Activated CD4-positive, alpha-beta T cell treated with anti-CD3 and anti-CD28 coated beads for 4 hours (primary cell): ENCODE data around the gene C16orf86.

Experiments used
- DNase-seq, 2 donors: peaks; one replicate each; pipeline ENCODE4 v3.0.0-alpha.2; 2020

C16orf86 gene

DNA sequence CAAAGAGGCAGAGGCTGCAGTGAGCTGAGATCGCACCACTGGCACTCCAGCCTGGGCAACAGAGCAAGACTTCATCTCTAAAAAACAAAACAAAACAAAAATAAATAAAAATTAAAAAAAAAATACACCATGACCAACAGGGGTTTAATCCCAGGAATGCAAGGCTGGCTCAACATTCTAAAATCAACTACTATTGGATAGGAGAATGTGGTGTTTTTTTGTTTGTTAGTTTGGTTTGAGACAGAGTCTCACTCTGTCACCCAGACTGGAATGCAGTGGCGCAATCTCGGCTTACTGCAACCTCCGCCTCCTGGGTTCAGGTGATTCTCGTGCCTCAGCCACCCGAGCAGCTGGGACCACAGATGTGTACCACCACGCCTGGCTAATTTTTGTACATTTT is 32.7 kb downstream of the C16orf86 start:
- no peak for DNase-seq

DNA sequence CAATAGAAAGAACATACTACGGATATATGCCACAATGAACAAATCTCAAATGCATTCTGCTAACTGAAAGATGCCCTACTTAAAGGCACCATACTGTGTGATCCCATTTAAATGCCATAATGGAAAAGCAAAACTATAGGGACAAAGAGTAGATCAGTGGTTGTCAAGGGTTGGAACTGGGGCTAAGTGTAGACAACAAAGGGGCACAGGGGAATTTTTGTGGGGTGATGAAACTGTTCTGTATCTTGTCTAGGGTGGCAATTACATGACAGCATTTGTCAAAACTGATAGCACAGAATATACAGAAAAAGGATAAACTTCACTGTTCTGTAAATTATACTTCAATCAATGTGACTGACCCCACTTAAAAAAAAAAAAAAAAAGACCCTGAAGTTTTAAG is 34.8 kb downstream of the C16orf86 start:
- no peak for DNase-seq

DNA sequence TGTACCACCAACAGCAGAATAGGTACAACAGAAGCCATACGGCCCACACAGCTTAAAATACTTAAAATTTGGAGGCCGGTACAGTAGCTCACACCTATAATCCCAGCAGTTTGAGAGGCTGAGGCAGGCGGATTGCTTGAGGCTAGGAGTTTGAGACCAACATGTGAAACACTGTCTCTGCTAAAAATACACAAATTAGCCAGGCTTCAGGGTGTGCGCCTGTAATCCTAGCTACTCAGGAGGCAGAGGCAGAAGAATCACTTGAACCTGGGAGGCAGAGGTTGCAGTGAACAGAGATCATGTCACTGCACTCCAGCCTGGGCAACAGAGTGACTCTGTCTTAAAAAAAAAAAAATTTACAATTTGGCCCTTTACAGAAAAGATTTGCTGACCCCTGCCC is 35.5 kb downstream of the C16orf86 start:
- DNase-seq: no peak

DNA sequence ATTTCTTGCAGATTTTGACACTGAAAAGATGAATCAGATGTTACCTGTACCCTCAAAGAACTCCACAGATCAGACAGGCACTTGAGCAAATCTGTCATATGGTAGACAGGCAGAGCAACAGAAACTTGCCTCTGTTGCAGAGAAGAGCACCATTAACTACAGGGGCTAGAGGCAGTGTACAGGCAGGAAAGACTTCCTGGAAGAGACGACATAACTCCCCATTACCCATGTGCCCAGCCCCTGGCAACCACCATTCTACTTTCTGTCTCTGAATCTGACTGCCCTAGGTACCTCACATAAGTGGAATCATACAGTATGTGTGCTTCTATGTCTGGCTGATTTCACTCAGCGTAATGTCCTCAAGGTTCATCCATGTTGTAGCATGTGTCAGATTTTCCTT is 37.0 kb downstream of the C16orf86 start:
- no peak for DNase-seq

DNA sequence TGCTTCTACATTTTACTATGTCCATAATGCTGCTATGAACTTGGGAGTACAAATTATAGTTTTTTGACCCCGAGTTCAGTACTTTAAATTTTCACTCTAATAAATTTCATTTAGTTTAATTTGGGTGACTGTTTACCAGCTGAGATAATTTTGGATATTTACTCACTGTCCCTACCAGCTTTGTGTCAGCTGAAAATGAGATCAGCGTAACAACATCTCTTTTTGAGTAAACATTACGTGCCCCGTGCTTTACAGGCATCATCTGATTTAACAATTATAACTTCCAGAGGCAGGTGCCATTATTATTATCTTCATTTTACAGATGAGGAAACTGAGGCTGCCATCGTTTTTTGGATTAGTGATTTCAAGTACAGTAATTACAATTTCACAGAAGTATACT is 37.5 kb downstream of the C16orf86 start:
- no peak for DNase-seq

DNA sequence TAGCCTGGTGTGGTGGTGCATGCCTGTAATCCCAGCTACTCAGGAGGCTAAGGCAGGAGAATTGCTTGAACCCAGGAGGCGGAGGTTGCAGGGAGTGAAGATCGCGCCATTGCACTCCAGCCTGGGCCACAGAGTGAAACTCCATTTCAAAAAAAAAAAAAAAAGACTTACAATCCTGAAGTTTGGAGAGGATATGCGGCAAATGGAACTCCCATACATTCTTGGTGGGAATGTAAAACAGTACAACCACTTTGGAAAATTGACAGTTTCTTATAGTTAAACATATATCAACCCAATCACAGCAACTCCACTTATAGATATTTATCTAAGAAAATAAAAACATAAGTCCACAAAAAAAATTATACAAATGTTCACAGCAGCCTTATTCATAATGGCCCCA is 40.6 kb downstream of the C16orf86 start:
- DNase-seq: no peak

DNA sequence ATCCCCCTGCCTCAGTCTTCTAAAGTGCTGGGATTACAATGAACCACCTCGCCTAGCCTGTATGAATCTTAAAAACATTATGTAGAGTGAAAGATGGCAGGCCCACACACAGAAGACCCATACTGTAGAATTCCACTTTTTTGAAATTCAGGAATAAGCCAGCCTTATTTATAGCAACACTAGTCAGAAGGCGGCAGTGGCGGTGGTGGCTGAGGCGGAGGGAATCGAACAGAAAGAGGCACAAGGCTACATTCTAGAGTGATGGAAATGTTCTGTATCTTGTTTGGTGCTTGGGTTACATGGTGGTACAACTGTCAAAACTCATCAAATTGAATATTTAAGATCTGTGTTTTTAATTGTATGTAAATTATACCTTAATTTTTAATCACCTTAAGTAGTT is 41.2 kb downstream of the C16orf86 start:
- no peak for DNase-seq

DNA sequence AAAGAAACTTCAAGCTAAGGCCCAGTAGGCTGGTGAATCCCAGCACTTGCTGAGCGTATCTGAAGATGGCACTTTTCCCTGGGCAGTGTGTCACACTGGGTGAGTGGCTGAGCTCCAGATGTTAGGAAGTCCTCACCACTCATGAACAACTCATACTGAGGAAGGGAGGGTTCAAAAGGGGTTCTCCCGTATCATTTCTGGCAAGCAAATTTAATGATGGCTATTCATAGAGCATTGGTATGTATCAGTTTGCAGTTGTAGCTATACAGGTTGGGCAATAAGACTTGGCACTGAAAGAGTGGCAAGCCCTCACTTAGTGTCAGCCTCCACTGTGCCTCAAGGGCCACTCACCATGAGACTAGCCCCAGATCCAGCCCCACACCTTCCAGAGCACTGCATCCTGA is 41.8 kb downstream of the C16orf86 start:
- no peak for DNase-seq

DNA sequence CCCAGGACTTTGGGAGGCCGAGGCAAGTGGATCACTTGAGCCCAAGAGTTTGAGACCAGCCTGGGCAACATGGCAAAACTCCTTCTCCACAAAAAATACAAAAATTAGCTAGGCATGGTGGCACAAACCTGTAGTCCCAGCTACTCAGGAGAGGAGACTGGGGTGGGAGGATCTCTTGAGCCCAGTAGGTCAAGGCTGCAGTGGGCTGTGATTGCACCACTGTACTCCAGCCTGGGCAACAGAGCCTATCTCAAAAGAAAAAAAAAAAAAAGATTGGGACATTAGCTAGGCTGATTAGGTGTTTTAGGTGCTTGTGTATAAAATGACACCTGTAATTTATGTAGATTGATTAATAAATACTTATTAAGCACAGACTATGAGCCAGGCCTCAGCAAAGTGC is 42.4 kb downstream of the C16orf86 start:
- DNase-seq: no peak

DNA sequence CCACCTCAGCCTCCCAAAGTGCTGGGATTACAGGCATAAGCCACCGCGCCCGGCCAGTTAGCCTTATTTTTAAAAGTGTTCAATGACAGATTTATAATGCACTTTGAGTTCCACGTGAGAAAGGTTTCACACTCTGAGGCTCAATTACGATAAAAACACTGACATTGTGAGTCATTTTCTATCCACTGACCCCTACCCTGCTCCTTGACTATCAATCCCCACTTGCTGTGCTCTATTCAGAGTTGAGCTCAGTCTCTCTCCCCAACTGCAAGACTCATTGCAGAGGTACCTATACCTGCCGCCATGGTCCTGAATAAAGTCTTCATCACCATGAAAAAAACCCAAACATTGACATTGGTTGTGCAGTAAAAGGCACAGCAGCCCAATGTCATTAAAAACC is 44.0 kb downstream of the C16orf86 start:
- no peak for DNase-seq

DNA sequence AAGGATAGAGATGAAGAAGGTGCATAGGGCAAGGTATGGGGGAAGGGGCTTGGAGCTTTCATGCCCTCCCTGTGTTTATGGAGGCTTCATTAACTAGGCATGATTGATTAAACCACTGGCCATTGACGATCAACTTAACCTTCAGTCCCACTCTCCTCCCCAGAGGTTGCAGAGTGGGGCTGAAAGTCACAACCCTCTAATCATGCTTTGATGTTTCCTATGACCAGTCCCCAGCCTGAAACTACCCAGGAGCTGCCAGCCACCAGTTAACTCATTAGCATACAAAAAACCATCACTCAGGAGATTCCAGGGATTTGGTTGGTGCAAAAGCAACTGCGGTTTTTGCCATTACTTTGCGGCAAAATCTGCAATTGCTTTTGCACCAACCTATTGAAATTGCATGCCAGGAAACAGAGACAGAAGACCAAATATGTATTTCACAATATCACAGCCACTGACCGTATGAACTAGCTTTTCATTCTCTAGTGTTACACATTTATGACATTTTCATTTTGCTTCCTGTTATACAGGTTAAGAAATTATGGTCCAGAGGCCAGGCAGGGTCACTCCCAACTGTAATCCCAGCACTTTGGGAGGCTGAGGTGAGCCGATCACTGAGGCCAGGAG is 47.1 kb downstream of the C16orf86 start:
- DNase-seq: no peak

DNA sequence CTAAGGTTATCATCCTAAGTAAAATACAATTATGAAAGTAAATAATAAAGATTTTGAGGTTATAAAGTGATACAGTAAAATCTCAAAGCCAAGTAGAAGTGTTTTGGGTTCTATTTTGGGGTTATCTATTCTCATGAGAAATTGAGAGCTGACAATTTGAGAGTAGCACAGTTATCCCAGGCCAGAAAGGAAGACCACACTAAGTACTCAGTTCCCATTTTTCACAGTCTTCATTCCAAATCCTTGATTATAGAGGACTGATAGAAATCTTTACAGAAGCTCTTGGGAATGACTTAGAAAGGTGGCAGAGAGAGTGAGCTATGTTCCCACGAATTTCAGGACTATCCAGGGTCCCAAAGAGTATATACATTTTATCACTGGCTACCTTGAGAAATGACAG is 47.9 kb downstream of the C16orf86 start:
- DNase-seq: no peak

DNA sequence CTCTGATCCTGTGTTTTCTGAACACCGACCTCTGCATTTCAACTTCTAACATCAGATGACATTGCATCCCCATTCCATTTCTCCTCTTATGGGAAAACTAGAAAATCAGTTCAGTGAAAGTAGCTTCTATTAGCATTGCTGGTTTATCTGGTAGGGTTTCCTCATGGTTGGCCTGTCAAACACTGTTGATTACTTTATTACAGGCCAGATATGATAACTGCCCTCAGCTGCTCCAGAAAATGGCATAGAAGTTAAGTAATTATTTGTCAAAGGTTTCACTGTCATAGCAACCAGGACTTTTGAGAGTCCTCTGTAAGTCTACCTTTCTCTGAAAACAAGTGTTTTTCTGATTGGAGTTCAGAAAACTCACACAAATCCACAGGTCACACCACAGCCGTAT is 49.5 kb downstream of the C16orf86 start:
- no peak for DNase-seq
